Measurements from ENCODE around the gene POU2AF1.

The POU2AF1 gene, protein sequence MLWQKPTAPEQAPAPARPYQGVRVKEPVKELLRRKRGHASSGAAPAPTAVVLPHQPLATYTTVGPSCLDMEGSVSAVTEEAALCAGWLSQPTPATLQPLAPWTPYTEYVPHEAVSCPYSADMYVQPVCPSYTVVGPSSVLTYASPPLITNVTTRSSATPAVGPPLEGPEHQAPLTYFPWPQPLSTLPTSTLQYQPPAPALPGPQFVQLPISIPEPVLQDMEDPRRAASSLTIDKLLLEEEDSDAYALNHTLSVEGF

DNA sequence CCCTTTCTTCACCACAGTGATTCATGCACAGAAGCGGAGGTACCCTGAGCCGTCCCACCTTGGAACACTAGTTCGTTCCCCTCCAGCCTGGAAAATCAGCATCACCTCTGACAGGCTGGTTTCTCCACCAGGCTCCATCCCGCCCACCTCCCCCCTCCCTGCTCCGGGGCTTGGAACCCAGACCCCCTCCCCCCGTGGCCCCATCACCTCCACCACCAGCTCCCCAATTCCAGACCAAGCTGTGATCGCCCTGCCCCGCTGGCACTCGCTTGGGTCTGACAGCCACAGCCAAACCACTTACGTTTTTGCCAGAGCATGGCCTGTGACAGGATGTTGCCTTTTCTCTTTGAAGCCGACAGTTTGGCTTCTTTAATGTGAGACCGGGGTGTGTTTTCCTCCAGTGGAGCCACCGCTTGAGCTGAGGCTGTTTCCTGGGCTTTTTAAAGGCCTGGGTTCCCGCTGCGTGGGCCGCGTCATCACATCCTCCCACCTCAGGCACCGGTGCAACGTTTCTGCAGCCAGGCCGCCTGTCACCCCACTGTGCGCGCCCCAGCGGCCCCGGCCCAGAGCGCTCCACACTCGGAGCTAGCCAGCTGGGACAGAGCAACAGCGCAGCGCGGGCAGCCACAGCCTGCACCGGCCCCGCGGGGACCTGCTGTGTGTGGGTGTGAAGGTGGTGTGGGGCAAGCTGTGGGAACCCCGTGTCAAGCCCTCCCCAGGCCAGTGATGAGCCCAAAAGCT, at the start of gene POU2AF1:
TSS of gene POU2AF1 (minus strand) at position 415 of the 741 bp plus-strand sequence. CDS start at position 317, 98 bp downstream.
- H3K36me3 ChIP-seq (ENCODE audit: control insufficient read depth, insufficient read depth, low read length) = no peaks in the 10 kb centered on the region
- H3K9ac ChIP-seq (ENCODE audit: low read length) = no peak within 1 kb of the TSS
- H3K27ac ChIP-seq (ENCODE audit: low read depth, low read length) = no peak within 1 kb of the TSS
- H3K4me1 ChIP-seq (ENCODE audit: control insufficient read depth, insufficient read depth, low read length) = no peaks in the 10 kb centered on the region
- no peaks in the 10 kb centered on the region for H3K27me3 ChIP-seq (ENCODE audit: control insufficient read depth, insufficient read depth, low read length)
- peak within 1 kb of the TSS; percentile 5 for H3K4me3 ChIP-seq (ENCODE audit: low read length)

- H3K4me1 ChIP-seq (ENCODE audit: control insufficient read depth, insufficient read depth, low read length) = peaks cover 3% of the 10 kb centered on the region
- H3K27me3 ChIP-seq (ENCODE audit: control insufficient read depth, insufficient read depth, low read length) = no peaks in the 10 kb centered on the region
- no peak overlapping the region for H3K9ac ChIP-seq (ENCODE audit: low read length)
- H3K27ac ChIP-seq (ENCODE audit: low read depth, low read length) = no peak overlapping the region
- no peaks in the 10 kb centered on the region for H3K36me3 ChIP-seq (ENCODE audit: control insufficient read depth, insufficient read depth, low read length)
- no peak overlapping the region for H3K4me3 ChIP-seq (ENCODE audit: low read length)
Observed at GRCh38 chr11:111428113-111428876, 49.2 kb upstream of the POU2AF1 start.

DNA sequence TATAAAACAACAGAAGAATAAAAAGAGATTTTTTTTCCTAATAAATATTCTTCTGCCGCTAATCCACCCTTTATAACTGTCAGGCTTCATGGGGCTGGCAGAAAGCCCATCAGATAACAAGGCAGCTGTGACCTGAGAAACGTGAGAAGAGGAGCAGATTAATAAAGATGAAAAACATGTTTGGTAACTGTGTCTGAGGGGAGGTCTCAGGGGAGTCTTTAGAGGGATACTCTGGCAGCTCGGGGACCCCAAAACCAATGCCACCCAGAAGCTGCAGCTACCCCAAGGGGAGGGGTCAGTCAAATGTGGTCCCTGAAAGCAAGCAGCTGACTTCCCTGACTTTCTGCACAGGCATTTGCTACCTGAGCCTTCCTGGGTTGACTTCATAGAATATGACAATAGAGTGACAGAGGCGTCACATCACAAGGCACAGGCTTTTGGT, 48.4 kb upstream of the POU2AF1 start:
- Histone ChIP-seq H3K4me1 (ENCODE audit: control insufficient read depth, insufficient read depth, low read length) (peaks cover 3% of the 10 kb centered on the region), H3K9ac (ENCODE audit: low read length) (no peak overlapping the region), H3K27me3 (ENCODE audit: control insufficient read depth, insufficient read depth, low read length) (no peaks in the 10 kb centered on the region), H3K27ac (ENCODE audit: low read depth, low read length) (no peak overlapping the region), H3K36me3 (ENCODE audit: control insufficient read depth, insufficient read depth, low read length) (no peaks in the 10 kb centered on the region), H3K4me3 (ENCODE audit: low read length) (no peak overlapping the region)

DNA sequence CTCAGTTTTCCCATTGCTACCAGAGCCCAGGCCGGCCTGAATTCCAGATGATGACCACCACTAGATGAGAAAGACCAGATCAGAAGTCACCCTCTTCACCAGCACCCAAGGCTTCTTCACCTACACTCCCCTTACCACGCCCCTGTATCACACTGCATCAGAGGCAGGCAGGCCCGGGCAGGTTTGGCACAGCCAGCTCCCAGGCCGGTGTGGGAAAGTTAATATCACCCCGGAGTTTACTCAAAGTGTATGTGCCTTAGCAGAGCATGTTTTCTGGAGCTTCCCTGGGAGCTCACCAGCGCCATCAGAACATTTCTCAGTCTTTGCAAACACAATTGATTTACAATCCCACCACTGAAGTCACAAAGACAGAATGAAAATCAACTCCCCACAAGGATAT, 47.5 kb upstream of the POU2AF1 start:
- no peak overlapping the region for H3K27ac ChIP-seq (ENCODE audit: low read depth, low read length)
- no peak overlapping the region for H3K4me3 ChIP-seq (ENCODE audit: low read length)
- no peaks in the 10 kb centered on the region for H3K27me3 ChIP-seq (ENCODE audit: control insufficient read depth, insufficient read depth, low read length)
- peaks cover 3% of the 10 kb centered on the region for H3K4me1 ChIP-seq (ENCODE audit: control insufficient read depth, insufficient read depth, low read length)
- H3K36me3 ChIP-seq (ENCODE audit: control insufficient read depth, insufficient read depth, low read length) = no peaks in the 10 kb centered on the region
- no peak overlapping the region for H3K9ac ChIP-seq (ENCODE audit: low read length)

GRCh38 chr11:111423250-111423615, 44.2 kb upstream of the POU2AF1 start:
- H3K4me3 ChIP-seq (ENCODE audit: low read length) = no peak overlapping the region
- H3K9ac ChIP-seq (ENCODE audit: low read length) = no peak overlapping the region
- no peaks in the 10 kb centered on the region for H3K27me3 ChIP-seq (ENCODE audit: control insufficient read depth, insufficient read depth, low read length)
- no peak overlapping the region for H3K27ac ChIP-seq (ENCODE audit: low read depth, low read length)
- H3K4me1 ChIP-seq (ENCODE audit: control insufficient read depth, insufficient read depth, low read length) = peaks cover 18% of the 10 kb centered on the region
- no peaks in the 10 kb centered on the region for H3K36me3 ChIP-seq (ENCODE audit: control insufficient read depth, insufficient read depth, low read length)

DNA sequence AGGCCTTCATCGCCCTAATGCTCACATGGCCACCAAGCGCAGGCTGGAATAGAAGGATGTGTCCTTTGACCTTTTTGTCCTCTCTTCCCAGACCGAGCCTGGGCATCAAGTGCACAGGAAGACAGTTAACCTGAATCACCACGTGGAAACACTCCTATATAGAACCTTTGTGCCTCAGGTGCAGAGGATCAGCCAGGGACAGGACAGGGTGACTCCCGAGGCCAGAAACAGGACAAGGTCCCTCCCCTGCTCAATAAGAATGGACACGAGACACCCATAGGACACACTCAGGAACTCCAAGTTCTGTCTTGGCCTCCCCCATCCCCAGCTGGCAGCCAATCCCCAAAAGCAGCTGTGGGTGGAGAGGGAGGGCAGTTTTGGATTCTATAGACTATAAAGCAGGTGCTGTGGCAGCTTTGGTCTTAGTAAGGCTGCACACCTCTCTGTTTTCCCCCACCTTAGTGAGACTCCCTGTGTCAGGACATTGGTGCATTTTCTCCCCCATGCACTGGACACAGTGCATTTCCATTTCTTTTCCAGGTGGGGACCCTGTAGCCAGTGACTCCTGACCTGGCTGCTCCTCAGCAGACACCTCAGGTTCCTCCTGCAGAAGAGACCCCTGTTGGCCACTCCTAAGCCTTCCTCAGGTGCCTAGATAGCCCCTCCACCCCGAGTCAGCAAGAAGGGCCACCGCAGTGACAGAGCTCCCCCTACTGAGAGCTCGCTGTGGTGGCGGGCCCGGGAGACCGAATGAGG, 43.6 kb upstream of the POU2AF1 start:
- Histone ChIP-seq H3K4me3 (ENCODE audit: low read length) (no peak overlapping the region), H3K4me1 (ENCODE audit: control insufficient read depth, insufficient read depth, low read length) (peaks cover 24% of the 10 kb centered on the region), H3K36me3 (ENCODE audit: control insufficient read depth, insufficient read depth, low read length) (no peaks in the 10 kb centered on the region), H3K27ac (ENCODE audit: low read depth, low read length) (no peak overlapping the region), H3K27me3 (ENCODE audit: control insufficient read depth, insufficient read depth, low read length) (no peaks in the 10 kb centered on the region), H3K9ac (ENCODE audit: low read length) (no peak overlapping the region)

DNA sequence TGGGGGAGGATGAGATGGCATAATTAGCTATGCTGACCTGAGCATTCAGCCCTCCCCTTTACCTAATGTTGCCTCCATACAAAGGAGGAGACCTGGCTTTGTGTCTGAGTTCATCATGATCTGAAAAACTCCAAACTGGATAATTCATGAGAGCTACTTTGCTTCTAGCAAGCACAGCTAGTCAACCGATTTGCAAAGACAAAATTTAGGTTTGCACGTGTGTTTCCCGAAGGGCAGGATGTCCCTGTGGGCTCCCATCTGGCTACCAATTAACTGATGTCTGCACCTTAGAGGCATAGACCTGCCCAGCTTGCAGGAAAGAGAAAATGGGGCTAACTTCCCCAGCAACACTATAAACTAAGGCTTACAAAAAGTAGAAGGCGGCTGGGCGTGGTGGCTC, 42.2 kb upstream of the POU2AF1 start:
- Histone ChIP-seq H3K36me3 (ENCODE audit: control insufficient read depth, insufficient read depth, low read length) (no peaks in the 10 kb centered on the region), H3K27ac (ENCODE audit: low read depth, low read length) (no peak overlapping the region), H3K4me3 (ENCODE audit: low read length) (no peak overlapping the region), H3K4me1 (ENCODE audit: control insufficient read depth, insufficient read depth, low read length) (peaks cover 28% of the 10 kb centered on the region), H3K9ac (ENCODE audit: low read length) (no peak overlapping the region), H3K27me3 (ENCODE audit: control insufficient read depth, insufficient read depth, low read length) (no peaks in the 10 kb centered on the region)

DNA sequence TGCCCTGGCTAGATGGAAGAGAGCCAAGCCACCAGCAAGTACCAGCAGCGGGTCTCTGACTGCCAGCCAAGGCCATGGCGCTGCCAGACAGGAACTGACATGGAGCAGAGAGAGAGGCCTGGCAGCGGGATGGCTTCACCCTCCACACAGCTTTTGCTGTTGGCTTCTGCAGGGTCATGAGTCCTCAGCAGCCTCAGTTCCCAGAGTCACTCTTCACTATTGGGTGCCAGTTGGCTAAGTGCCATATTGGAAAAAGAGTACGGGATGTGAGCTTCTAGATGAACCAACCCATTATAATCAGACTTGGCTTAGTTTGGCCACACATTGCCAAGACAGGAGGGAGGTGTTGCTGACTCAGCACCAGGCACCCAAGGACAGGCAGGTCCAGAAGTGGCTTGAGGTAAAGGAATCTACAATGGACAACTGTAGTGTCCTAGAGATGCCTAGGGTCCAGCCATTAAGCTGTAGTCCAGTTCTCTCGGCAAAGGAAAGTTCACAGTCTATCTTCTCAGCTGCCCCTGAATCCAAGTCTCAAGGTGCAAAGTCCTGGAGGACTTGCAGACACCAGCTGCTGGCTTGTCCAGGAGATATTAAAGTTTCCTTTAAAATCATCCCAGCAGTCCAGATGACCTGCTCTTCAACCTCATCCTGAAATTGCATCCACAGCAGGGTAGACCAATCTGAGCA, 40.7 kb upstream of the POU2AF1 start:
- Histone ChIP-seq H3K4me1 (ENCODE audit: control insufficient read depth, insufficient read depth, low read length) (peaks cover 28% of the 10 kb centered on the region), H3K36me3 (ENCODE audit: control insufficient read depth, insufficient read depth, low read length) (no peaks in the 10 kb centered on the region), H3K27ac (ENCODE audit: low read depth, low read length) (no peak overlapping the region), H3K27me3 (ENCODE audit: control insufficient read depth, insufficient read depth, low read length) (no peaks in the 10 kb centered on the region), H3K9ac (ENCODE audit: low read length) (no peak overlapping the region), H3K4me3 (ENCODE audit: low read length) (peak overlapping the region; percentile 18)

DNA sequence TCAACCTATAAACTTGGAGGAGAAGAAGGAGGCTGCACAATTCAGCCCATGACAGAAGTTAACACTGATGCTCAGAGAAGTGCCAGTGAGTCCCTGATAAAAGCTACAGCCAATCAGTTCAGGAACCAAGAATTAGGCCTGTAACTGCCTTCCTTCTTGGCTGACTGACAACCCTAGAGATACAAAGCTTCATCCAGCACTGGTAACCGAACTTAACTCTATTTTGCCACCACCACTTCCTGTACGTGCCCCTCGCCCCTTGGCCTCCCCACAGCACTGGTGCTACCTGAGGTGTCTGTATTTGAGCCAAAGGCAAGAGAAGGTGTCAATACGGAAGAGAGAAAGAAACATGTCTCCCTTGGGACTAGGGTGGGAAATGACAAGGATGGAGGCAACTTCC, 40.1 kb upstream of the POU2AF1 start:
- H3K4me1 ChIP-seq (ENCODE audit: control insufficient read depth, insufficient read depth, low read length) = peaks cover 28% of the 10 kb centered on the region
- peak overlapping the region; percentile 90 for H3K27ac ChIP-seq (ENCODE audit: low read depth, low read length)
- H3K27me3 ChIP-seq (ENCODE audit: control insufficient read depth, insufficient read depth, low read length) = no peaks in the 10 kb centered on the region
- H3K36me3 ChIP-seq (ENCODE audit: control insufficient read depth, insufficient read depth, low read length) = no peaks in the 10 kb centered on the region
- no peak overlapping the region for H3K4me3 ChIP-seq (ENCODE audit: low read length)
- no peak overlapping the region for H3K9ac ChIP-seq (ENCODE audit: low read length)

GRCh38 chr11:111418436-111418787, 39.3 kb upstream of the POU2AF1 start:
- no peaks in the 10 kb centered on the region for H3K36me3 ChIP-seq (ENCODE audit: control insufficient read depth, insufficient read depth, low read length)
- no peaks in the 10 kb centered on the region for H3K27me3 ChIP-seq (ENCODE audit: control insufficient read depth, insufficient read depth, low read length)
- peak overlapping the region; percentile 90 for H3K27ac ChIP-seq (ENCODE audit: low read depth, low read length)
- H3K9ac ChIP-seq (ENCODE audit: low read length) = no peak overlapping the region
- H3K4me1 ChIP-seq (ENCODE audit: control insufficient read depth, insufficient read depth, low read length) = peaks cover 28% of the 10 kb centered on the region
- H3K4me3 ChIP-seq (ENCODE audit: low read length) = peak overlapping the region; percentile 25

- no peak overlapping the region for H3K9ac ChIP-seq (ENCODE audit: low read length)
- H3K36me3 ChIP-seq (ENCODE audit: control insufficient read depth, insufficient read depth, low read length) = no peaks in the 10 kb centered on the region
- H3K4me3 ChIP-seq (ENCODE audit: low read length) = peak overlapping the region; percentile 25
- H3K27me3 ChIP-seq (ENCODE audit: control insufficient read depth, insufficient read depth, low read length) = no peaks in the 10 kb centered on the region
- H3K4me1 ChIP-seq (ENCODE audit: control insufficient read depth, insufficient read depth, low read length) = peaks cover 28% of the 10 kb centered on the region
- H3K27ac ChIP-seq (ENCODE audit: low read depth, low read length) = peak overlapping the region; percentile 90
Observed at GRCh38 chr11:111417766-111418435, 38.8 kb upstream of the POU2AF1 start.
